PFSK-1 (cell line): Measurements from ENCODE around the gene ATF7IP2.

ENCODE experiments used
- FOXP2 ChIP-seq: optimal IDR thresholded peaks from 2 replicates; pipeline ENCODE3; 2011; ENCODE audit warnings: borderline replicate concordance, control low read depth, inconsistent platforms; ENCODE audit not compliant: insufficient read depth; ENCODE audit errors: extremely low read length, extremely low read depth
- POLR2AphosphoS5 ChIP-seq: IDR thresholded peaks from 2 replicates; pipeline ENCODE4 v1.6.1; 2012; ENCODE audit warnings: low read depth, mild to moderate bottlenecking, control low read depth, low read length, moderate library complexity
- REST ChIP-seq, 2 experiments: IDR thresholded peaks; 2 replicates each; pipeline versions ENCODE4 v1.6.1 to v1.8.0; 2011 to 2012; ENCODE audit warnings: low read depth in 2 of 2, low read length in 2 of 2, control low read depth in 1 of 2, inconsistent platforms in 1 of 2, mild to moderate bottlenecking in 1 of 2, moderate library complexity in 1 of 2; ENCODE audit not compliant: insufficient read depth in 1 of 2
- SIN3A ChIP-seq: IDR thresholded peaks from 2 replicates; pipeline ENCODE4 v1.6.1; 2012; ENCODE audit warnings: mild to moderate bottlenecking, low read length, moderate library complexity, borderline replicate concordance; ENCODE audit not compliant: insufficient read depth
- TAF1 ChIP-seq: IDR thresholded peaks from 2 replicates; pipeline ENCODE4 v1.6.1; 2012; ENCODE audit warnings: low read length, control low read depth, borderline replicate concordance; ENCODE audit not compliant: insufficient read depth

Gene ATF7IP2

GRCh38 chr16:10371592-10371991 lies 14.3 kb upstream of the ATF7IP2 start:
- TF ChIP-seq REST (IDR thresholded peaks at IDR 0.05; ENCODE audit: insufficient read depth in 1 of 2, low read depth in 2 of 2, low read length in 2 of 2) (no peak), POLR2AphosphoS5 (no peak), FOXP2 (no peak), SIN3A (no peak), TAF1 (no peak)

DNA sequence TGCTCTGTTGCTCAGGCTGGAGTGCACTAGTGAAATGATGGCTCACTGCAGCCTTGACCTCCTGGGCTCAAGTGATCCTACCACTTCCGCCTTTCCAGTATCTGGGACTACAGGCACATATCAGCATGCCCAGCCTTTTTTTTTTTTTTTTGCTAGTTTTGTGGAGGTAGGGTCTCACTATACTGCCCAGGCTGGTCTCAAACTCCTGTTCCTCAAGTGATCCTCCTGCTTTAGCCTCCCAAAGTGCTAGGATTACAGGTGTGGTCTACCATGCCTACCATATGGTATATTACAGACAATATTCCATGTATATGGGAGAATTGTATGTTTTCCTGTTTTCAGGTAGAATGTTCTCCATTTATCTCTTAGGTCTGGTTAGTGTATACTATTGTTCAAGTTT lies 12.3 kb upstream of the ATF7IP2 start:
- no peak for TF ChIP-seq FOXP2
- TF ChIP-seq REST (IDR thresholded peaks at IDR 0.05; ENCODE audit: insufficient read depth in 1 of 2, low read depth in 2 of 2, low read length in 2 of 2): no peak
- no peak for TF ChIP-seq TAF1
- TF ChIP-seq POLR2AphosphoS5: no peak
- no peak for TF ChIP-seq SIN3A

GRCh38 chr16:10376229-10376628 lies 9.6 kb upstream of the ATF7IP2 start:
- TF ChIP-seq SIN3A (no peak), FOXP2 (no peak), POLR2AphosphoS5 (no peak), REST (IDR thresholded peaks at IDR 0.05; ENCODE audit: insufficient read depth in 1 of 2, low read depth in 2 of 2, low read length in 2 of 2) (no peak), TAF1 (no peak)

- TF ChIP-seq TAF1: no peak
- no peak for TF ChIP-seq REST (IDR thresholded peaks at IDR 0.05; ENCODE audit: insufficient read depth in 1 of 2, low read depth in 2 of 2, low read length in 2 of 2)
- TF ChIP-seq SIN3A: no peak
- no peak for TF ChIP-seq POLR2AphosphoS5
- no peak for TF ChIP-seq FOXP2
These were observed 2.2 kb upstream of the ATF7IP2 start for GRCh38 chr16:10383626-10384025.
